CD4-positive, alpha-beta T cell treated with Interleukin-6 for 4 hours (primary cell): ENCODE results near the gene SLC12A6.

ENCODE experiments used
- DNase-seq: peaks from one replicate; pipeline ENCODE4 v3.0.0-alpha.2; 2020; ENCODE audit warnings: mixed read lengths

SLC12A6 gene

DNA sequence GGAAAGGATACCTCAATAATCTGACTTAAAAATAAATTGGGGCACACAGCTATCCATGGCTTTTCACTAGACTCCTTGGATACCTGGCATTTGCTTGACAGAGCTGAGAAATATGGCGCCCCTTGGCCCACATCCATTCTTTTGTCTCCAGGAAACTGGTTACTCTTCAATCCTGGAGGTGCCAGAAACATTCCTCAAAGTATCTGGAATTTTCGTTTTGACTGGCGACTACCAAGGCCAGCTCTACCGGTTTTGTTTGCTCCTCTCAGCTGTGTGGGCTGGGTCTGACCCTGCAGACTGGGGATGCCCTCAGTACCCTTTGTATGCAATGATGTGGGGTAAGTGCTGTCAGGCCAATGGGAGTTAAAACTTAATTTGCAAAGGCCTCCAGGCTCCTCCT is 154.6 kb downstream of the SLC12A6 start:
- DNase-seq: no peak
